Measurements from ENCODE around the gene MAP1LC3C.

MAP1LC3C gene

DNA sequence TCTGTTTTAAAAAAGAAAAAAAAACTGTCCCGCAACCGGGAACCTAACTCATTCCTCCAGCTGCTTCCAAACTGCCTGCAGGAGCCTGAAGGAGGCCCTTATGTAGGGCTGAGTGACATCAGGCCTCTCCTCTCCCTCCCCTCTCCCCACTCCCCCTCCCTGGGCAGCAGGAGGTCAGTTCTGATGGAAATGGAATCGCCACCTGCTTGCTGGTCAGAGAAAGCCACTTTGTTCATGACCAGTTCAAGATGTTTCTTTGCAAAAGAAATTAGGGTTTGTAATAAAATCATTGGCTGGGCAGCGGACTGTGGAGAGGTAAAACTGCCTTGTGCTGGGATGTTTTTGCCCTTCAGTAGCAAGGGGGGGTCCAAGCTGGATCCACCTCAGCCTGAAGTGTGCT, at the start of gene MAP1LC3C:
TSS of gene MAP1LC3C (minus strand) at position 73 of the 400 bp plus-strand sequence. CDS start 90 bp downstream, outside the sequence.
- no peak within 1 kb of the TSS for H3K27ac ChIP-seq
- TF ChIP-seq CTCF (IDR thresholded peaks at IDR 0.05): no peak
- no peak for TF ChIP-seq ZFX (IDR thresholded peaks at IDR 0.05; ENCODE audit: borderline replicate concordance)

DNA sequence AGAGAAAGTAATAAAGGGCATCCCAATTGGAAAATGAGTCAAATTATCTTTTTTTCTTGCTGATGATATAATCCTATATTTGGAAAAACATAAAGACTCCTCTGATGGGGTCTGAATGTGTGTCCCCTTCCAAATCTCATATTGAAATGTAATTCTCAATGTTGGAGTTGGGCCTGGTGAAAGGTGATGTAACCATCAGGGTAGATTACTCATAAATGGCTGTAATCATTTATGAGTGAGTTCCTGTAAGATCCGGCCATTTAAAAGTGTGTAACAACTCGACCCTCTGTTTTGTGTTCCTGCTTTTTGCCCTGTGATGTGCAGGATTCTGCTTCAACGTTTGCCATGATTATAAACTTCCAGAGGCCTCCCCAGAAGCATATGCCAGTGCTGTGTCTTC, 44.3 kb upstream of the MAP1LC3C start:
- no peak for TF ChIP-seq CTCF (IDR thresholded peaks at IDR 0.05)
- TF ChIP-seq ZFX (IDR thresholded peaks at IDR 0.05; ENCODE audit: borderline replicate concordance): no peak
- H3K27ac ChIP-seq: no peak overlapping the region

DNA sequence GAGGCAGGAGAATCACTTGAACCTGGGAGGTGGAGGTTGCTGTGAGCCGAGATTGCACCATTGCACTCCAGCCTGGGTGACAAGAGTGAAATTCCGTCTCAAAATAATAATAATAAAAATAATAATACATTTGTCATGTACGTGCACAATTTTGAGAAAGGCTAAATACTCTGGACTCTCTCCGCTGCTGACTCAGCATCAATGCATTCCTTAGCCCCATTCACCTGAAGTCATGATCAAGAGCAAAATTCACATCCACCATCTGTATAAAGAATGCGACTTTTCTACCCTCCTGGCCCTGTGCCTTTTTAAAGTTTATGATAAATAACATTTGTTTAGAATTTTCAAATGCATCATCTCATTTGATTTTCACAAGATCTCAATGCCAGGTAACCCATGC, 35.5 kb upstream of the MAP1LC3C start:
- TF ChIP-seq ZFX (IDR thresholded peaks at IDR 0.05; ENCODE audit: borderline replicate concordance) (no peak), CTCF (IDR thresholded peaks at IDR 0.05) (no peak)
- H3K27ac ChIP-seq: no peak overlapping the region

DNA sequence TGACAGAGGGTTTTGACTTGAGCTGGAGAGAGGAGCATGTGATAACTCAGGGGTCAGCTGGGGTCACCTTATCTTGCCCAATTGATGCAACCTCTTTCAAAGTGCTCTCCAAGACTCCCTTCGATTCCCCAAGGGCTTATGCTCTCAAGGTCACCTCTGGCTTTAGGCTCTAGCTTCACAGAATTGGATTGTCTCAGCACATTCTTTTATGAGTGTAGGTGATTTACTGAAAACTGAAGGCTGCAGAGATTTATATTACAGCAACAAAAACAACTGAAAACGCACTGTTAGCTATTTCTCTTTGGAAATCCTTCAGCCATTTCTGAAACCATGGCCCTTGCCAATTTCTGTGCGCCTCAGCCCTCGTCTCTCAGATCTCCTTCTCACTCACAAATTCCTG, 34.5 kb upstream of the MAP1LC3C start:
- TF ChIP-seq ZFX (IDR thresholded peaks at IDR 0.05; ENCODE audit: borderline replicate concordance): no peak
- TF ChIP-seq CTCF (IDR thresholded peaks at IDR 0.05): no peak
- H3K27ac ChIP-seq: no peak overlapping the region

DNA sequence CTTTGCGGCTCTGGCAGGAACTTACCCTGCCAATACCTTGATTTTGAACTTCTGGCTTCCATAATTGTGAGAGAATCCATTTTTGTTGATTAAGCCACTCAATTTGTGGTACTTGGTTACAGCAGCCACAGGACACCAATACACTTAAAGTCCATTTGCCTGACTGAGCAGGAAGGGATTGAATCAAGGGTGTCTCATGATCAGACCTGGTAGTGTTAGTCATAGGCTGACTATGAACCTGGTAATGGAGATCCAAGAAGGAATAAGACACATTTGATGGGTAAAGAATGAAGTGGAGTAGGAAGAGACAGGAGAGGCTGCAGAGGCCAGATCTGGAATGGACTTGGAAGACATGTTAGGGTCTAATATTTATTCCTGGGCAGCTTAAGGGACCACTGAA, 31.2 kb upstream of the MAP1LC3C start:
- TF ChIP-seq ZFX (IDR thresholded peaks at IDR 0.05; ENCODE audit: borderline replicate concordance) (no peak), CTCF (IDR thresholded peaks at IDR 0.05) (no peak)

GRCh38 chr1:242025681-242026080, 26.8 kb upstream of the MAP1LC3C start:
- no peak for TF ChIP-seq ZFX (IDR thresholded peaks at IDR 0.05; ENCODE audit: borderline replicate concordance)
- TF ChIP-seq CTCF (IDR thresholded peaks at IDR 0.05): no peak
- no peak overlapping the region for H3K27ac ChIP-seq

More for the DNA sequence above, 31.2 kb upstream of the MAP1LC3C start:
- H3K27ac ChIP-seq: no peak overlapping the region

GRCh38 chr1:242023805-242024204, 24.9 kb upstream of the MAP1LC3C start:
- no peak for TF ChIP-seq ZFX (IDR thresholded peaks at IDR 0.05; ENCODE audit: borderline replicate concordance)
- TF ChIP-seq CTCF (IDR thresholded peaks at IDR 0.05): no peak
- H3K27ac ChIP-seq: no peak overlapping the region

Measured in 22Rv1 (cell line).